Spleen (tissue), 11 donors: Measurements from ENCODE around the gene ZNF519. TPM values are rescaled to one million over a fixed set of nuclear protein-coding genes. Genes with fewer than 3 reads are reported as not detected.

ENCODE experiments used
- DNase-seq: peaks from one replicate; pipeline ENCODE4 v3.0.0-alpha.2; 2020
- H3K27ac ChIP-seq, 8 donors: fragments of 200-600 bp; sonication (generic) in 7 of 8; 1 replicate in 4 of 8; 2 replicates in 4 of 8; pipeline versions ENCODE4 v1.5.0 to v1.8.0; 2016 to 2021; ENCODE audit warnings: inconsistent platforms in 4 of 8, mild to moderate bottlenecking in 4 of 8, moderate library complexity in 1 of 8
- H3K27me3 ChIP-seq, 7 donors: fragments of 200-600 bp; sonication (generic) in 6 of 7; replicated peaks in 1 of 7; 1 replicate in 4 of 7; 2 replicates in 3 of 7; pipeline versions ENCODE4 v1.5.0 to v1.8.0; 2016 to 2021; ENCODE audit warnings: inconsistent platforms in 3 of 7, mild to moderate bottlenecking in 1 of 7
- H3K36me3 ChIP-seq, 6 donors: fragments of 200-600 bp; sonication (generic) in 5 of 6; 1 replicate in 4 of 6; 2 replicates in 2 of 6; pipeline versions ENCODE4 v1.5.0 to v1.8.0; 2016 to 2021; ENCODE audit warnings: inconsistent platforms in 2 of 6
- H3K4me1 ChIP-seq, 6 donors: fragments of 200-600 bp; sonication (generic) in 5 of 6; 1 replicate in 3 of 6; 2 replicates in 3 of 6; pipeline versions ENCODE4 v1.5.0 to v1.8.0; 2016 to 2021; ENCODE audit warnings: inconsistent platforms in 3 of 6
- H3K4me3 ChIP-seq, 8 donors: fragments of 200-600 bp; sonication (generic) in 7 of 8; 1 replicate in 4 of 8; 2 replicates in 4 of 8; pipeline versions ENCODE4 v1.5.0 to v1.8.0; 2016 to 2021; ENCODE audit warnings: inconsistent platforms in 4 of 8, mild to moderate bottlenecking in 4 of 8, moderate library complexity in 2 of 8
- H3K9me3 ChIP-seq, 8 donors: fragments of 200-600 bp; sonication (generic) in 7 of 8; 1 replicate in 4 of 8; 2 replicates in 4 of 8; pipeline versions ENCODE4 v1.5.0 to v1.8.0; 2016 to 2021; ENCODE audit warnings: inconsistent platforms in 4 of 8
- POLR2A ChIP-seq, 3 donors: fragments of 450-650 bp; IDR thresholded peaks; one replicate each; pipeline ENCODE4 v1.5.1; 2017; ENCODE audit warnings: antibody characterized with exemption in 3 of 3, mild to moderate bottlenecking in 1 of 3
- POLR2AphosphoS5 ChIP-seq, 3 donors: sonication (generic); formaldehyde crosslinking; IDR thresholded peaks; one replicate each; pipeline ENCODE4 v1.5.1; 2017; ENCODE audit warnings: antibody characterized with exemption in 3 of 3
- WGBS, 5 donors: extraction: QIAGEN DNeasy Blood & Tissue Kit in 3 of 5; methylation state at CpG; one replicate each; pipeline versions ENCODE4 v1.1.5 to v1.1.7; 2013 to 2018; 5-methylcytosine and 5-hydroxymethylcytosine counted together
- intact Hi-C: fragments of 100-400 bp; cut with DNase I; formaldehyde crosslinking; loops from one replicate; pipeline ENCODE4 v1.15.0; 2023; ENCODE audit warnings: low total_unique reads
- polyA plus RNA-seq, 3 donors: library from polyadenylated mRNA; stranded (reverse); fragments of 200-250 nt; gene quantifications; one replicate each; pipeline ENCODE4 v1.2.1, GENCODE V29; 2013
- total RNA-seq, 7 donors: library from RNA; depleted of rRNA in 3 of 7; stranded (reverse); fragments of >200 nt in 3 of 7; fragmentation: NEBNext Ultra II Directional in 4 of 7; extraction: Animal tissue kit (Norgen Biotek cat#: 25700) in 4 of 7; gene quantifications; one replicate each; pipeline versions ENCODE4 v1.1.0 to v1.2.1, GENCODE V29; 2016 to 2021
- TF ChIP-seq, protein P1 (sequence below), 11 experiments: fragments of 200-600 bp in 7 of 11; fragments of 450-650 bp in 4 of 11; sonication (generic) in 4 of 11; IDR thresholded peaks in 8 of 11; conservative IDR thresholded peaks in 3 of 11; 1 replicate in 7 of 11; 2 replicates in 4 of 11; pipeline versions ENCODE4 v1.4.0 to v1.8.0; 2016 to 2021; ENCODE audit warnings: antibody characterized with exemption in 11 of 11, inconsistent platforms in 4 of 11, mild to moderate bottlenecking in 1 of 11
- donor health status: healthy with polysubstance abuse.
- donor health status: DM: no; HTN: no; CAD: no; lungs with moderate emphysema.
- donor health status: DM: no; HTN: no; CAD: no.
- donor health status: Bipolar disorder and iron deficiency.
- donor health status: healthy.
- donor health status: DM: no; HTN: no; CAD: no.
- donor health status: DM: yes; HTN: yes; CAD: no.

ZNF519 gene
- total and polyA plus RNA-seq, 10 donors = 1.6 to 13.9 (median 7.5) TPM

DNA sequence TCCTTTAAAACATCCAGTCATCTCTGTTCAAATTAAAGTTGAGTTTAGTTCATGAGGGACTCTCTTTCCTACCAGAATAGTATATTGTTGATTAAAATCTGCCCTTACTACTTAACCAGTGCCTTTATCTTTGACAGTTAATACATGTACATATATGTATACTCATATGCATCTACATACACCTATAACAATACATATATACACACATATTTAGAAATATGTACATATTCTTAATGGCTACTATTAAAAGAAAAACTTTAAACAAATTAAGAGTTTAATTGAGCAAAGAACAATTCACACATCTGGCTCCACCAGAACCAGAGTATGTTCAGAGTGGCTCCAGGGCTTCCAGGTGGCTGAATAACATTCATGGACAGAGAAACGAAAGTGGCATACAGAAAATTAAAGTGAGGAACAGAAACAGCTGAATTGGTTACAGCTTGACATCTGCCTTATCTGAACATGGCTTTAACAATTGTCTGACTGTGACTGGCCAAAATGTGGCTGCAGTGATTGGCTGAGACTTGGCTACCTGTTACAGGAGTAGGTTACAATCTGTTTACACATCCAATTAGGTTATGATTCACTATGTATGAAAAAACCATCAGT lies 38.8 kb downstream of the ZNF519 start:
- H3K36me3 ChIP-seq = peaks cover 0 to 7% (median 2%) of the 10 kb centered on the region in 6 donors

DNA sequence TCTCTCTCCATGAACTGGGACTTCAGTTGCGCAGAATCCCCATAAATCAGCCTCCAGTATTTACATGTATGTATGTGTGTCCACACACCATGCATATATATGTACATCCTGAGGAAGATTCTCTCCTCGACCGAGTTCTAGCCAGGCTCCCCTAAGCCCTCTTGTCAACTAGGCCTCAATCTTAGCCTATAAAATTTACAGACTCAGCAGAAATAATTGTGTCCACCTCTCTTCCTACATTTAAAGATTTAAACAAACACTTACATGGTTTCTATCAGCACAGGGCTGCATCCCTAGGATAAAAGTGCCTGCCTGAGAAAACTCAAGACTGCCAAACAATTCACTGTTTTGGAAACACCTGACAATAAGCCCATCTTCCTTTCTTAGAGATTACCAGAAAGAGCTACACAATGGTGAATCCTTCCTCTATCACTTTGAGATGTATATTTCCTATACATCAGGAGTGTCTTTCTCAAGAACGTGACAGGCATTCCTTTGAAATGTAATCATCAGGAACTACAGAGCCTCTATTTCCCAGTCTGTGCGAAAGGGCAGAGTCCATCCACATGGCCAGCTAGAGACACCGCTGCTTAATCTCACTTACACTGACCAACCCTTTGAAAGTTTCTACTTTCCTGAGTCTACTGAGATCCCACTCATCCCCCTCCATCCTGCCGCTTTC lies 39.5 kb downstream of the ZNF519 start:
- no peak overlapping the region for H3K27ac ChIP-seq
- TF ChIP-seq, protein P1, sequence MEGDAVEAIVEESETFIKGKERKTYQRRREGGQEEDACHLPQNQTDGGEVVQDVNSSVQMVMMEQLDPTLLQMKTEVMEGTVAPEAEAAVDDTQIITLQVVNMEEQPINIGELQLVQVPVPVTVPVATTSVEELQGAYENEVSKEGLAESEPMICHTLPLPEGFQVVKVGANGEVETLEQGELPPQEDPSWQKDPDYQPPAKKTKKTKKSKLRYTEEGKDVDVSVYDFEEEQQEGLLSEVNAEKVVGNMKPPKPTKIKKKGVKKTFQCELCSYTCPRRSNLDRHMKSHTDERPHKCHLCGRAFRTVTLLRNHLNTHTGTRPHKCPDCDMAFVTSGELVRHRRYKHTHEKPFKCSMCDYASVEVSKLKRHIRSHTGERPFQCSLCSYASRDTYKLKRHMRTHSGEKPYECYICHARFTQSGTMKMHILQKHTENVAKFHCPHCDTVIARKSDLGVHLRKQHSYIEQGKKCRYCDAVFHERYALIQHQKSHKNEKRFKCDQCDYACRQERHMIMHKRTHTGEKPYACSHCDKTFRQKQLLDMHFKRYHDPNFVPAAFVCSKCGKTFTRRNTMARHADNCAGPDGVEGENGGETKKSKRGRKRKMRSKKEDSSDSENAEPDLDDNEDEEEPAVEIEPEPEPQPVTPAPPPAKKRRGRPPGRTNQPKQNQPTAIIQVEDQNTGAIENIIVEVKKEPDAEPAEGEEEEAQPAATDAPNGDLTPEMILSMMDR (IDR thresholded peaks at IDR 0.05 in 8 of 11, conservative IDR thresholded peaks at IDR 0.05 in 3 of 11) = no peak
- no peak for TF ChIP-seq POLR2AphosphoS5 (IDR thresholded peaks at IDR 0.05)
- TF ChIP-seq POLR2A (IDR thresholded peaks at IDR 0.05) = no peak
- no peaks in the 10 kb centered on the region for H3K4me1 ChIP-seq
- no peaks in the 10 kb centered on the region for H3K27me3 ChIP-seq
- peaks cover 0 to 7% (median 2%) of the 10 kb centered on the region in 6 donors for H3K36me3 ChIP-seq
- 90 to 97% (median 91%) methylated on average over 7 of the region's 7 CpGs for WGBS, 5 donors
- no peak for DNase-seq
- no peak overlapping the region for H3K4me3 ChIP-seq
- intact Hi-C loops = no loop called here
- no peaks in the 10 kb centered on the region for H3K9me3 ChIP-seq

More for the DNA sequence above, 38.8 kb downstream of the ZNF519 start:
- WGBS, 5 donors = 58 to 78% (median 68%) methylated on average over 1 of the region's 1 CpG
- Histone ChIP-seq H3K27me3 (no peaks in the 10 kb centered on the region), H3K4me1 (no peaks in the 10 kb centered on the region), H3K4me3 (no peak overlapping the region), H3K9me3 (no peaks in the 10 kb centered on the region), H3K27ac (no peak overlapping the region)
- TF ChIP-seq, protein P1 (IDR thresholded peaks at IDR 0.05 in 8 of 11, conservative IDR thresholded peaks at IDR 0.05 in 3 of 11) = no peak
- no peak for TF ChIP-seq POLR2A (IDR thresholded peaks at IDR 0.05)
- TF ChIP-seq POLR2AphosphoS5 (IDR thresholded peaks at IDR 0.05) = no peak
- intact Hi-C loops = no loop called here
- DNase-seq = no peak

DNA sequence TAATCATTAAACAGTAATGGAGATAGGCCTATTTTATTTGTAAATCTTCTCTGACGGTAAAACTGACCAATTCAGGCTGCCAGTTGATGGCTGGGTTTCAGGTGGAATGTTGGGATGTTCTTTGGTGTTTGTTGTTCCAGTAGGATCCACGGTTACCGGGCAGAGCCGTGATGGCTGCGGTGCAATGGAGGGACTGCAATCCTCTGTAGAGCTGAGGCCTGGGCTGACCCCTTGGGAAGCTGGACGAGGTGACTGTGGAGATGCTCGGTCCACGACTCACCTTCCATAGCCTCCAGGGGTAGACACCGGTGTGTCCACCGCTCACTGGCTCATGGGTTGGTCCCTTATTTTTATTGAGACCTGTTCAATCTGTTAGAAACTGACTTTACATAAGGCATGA lies 42.5 kb downstream of the ZNF519 start:
- H3K27me3 ChIP-seq = no peaks in the 10 kb centered on the region
- 87 to 96% (median 95%) methylated on average over 10 of the region's 10 CpGs for WGBS, 5 donors
- intact Hi-C loops = no loop called here
- H3K27ac ChIP-seq = no peak overlapping the region
- H3K4me1 ChIP-seq = no peaks in the 10 kb centered on the region
- no peak for TF ChIP-seq POLR2A (IDR thresholded peaks at IDR 0.05)
- H3K36me3 ChIP-seq = no peaks in the 10 kb centered on the region
- H3K4me3 ChIP-seq = no peak overlapping the region
- H3K9me3 ChIP-seq = no peaks in the 10 kb centered on the region
- no peak for DNase-seq

DNA sequence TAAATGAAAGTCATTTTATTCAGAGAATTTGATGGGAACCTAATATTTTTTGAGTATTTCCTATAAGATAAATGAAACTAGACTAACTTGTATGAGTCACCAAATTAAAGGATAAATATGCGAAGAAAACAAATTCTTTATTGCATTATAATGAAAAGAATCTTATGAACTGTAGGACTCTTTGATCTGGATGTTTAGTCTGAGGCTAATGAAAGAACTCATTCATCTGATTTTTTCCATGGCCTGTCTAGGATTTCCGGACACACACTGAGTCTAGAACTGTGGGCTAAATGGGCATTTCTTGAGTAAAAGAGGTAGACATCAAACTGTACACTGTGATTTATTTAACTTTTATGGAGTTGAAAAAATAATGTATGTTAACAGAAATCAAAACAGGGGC lies 43.0 kb downstream of the ZNF519 start:
- Histone ChIP-seq H3K9me3 (no peaks in the 10 kb centered on the region), H3K27ac (no peak overlapping the region), H3K4me3 (no peak overlapping the region), H3K4me1 (no peaks in the 10 kb centered on the region), H3K36me3 (no peaks in the 10 kb centered on the region), H3K27me3 (no peaks in the 10 kb centered on the region)
- intact Hi-C loops = no loop called here
- TF ChIP-seq, protein P1 (IDR thresholded peaks at IDR 0.05 in 8 of 11, conservative IDR thresholded peaks at IDR 0.05 in 3 of 11) = no peak
- no peak for TF ChIP-seq POLR2AphosphoS5 (IDR thresholded peaks at IDR 0.05)
- no peak for TF ChIP-seq POLR2A (IDR thresholded peaks at IDR 0.05)
- WGBS, 5 donors = 93 to 98% (median 96%) methylated on average over 2 of the region's 2 CpGs
- DNase-seq = no peak
